IPS DF 19.7 (cell line): ENCODE measurements around the gene CEP162.
"Not testable (repeated sequence)": the region's sequence is repeated elsewhere in the genome, so short reads cannot be mapped to it uniquely, and the experiment has no call there.

Source experiments
- DNase-seq: peaks from one replicate; pipeline ENCODE4 v3.0.0-alpha.2; 2013; ENCODE audit warnings: low read depth, low spot score

The CEP162 gene

DNA sequence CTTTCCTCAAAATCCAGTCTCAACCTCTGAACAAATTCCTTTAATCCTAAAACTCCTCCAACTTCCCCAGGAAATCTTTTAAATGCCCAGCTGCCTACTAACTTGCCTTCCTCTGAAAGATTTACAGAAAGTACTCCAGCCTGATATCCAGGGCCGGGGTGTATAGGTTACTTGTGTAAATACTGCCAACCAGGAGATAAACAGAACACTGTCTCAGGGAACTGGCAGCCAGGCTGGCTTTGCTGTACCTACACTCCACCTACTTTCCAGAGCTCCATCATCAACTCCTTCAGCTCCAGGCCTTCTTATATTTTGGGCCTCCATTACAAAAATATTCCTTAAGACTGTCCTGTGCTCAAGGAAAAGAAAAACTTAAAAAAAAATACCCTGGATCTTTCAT, 85.9 kb downstream of the CEP162 start:
- DNase-seq: no peak

DNA sequence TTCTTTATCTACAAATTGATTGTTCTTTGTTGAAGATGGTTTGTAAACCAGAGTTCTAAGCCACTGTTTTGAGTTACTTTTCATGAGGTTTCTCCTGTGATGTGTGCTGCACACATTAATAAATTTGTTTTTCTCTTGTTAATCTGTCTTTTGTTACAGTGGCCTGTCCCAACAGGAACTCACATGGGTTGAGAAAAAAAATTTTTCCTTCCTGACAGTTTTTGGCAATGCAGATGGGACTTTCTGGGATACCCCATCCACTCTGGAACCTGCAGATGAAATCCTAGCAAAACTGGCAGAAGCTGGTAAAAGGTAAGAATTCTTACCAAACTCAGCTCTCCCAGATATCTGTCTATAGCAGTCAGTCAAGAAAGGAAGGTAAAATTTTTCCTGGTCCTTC, 88.1 kb downstream of the CEP162 start:
- DNase-seq: no peak

DNA sequence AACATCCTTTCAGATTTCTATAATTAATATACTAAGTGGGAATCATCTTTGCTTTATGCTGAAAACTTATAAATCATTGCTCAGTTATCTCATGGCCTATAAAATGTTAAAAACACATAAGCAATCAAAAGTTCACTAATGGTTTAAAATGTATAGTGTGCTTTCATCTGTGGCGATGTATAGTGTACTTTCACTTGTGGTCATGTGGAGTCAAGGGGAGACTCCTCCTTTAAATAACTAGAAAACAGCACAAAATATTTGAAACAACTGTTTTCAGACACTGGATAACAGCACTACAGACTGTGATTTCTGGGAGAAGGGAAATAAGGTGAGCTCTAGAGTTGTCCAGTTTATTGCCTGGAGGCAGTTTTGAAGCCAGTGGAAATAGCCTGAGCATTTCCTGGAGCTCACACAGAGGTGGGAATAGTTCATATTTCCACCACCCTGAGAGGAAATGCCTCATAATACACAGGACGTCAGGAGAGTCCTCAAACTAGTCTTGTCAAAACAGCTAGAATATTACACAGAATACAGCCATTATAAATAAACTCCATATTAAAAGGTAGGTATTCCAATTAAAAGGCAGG, 89.4 kb downstream of the CEP162 start:
- no peak for DNase-seq

DNA sequence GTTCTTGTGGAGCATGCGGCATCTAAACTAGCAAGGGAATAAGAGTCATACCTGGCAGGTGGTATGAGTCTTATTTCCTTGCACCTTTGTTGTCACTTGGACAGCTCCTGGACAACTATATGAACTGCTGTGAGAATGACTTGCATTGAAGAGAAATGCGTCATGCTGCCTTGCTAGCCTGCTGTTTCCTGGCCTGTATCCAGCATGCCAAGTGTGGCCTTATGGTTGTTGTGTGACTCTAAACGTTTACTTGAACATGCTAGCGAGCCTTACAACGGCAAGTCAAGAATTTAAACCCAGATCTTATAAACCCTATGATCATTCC, 90.4 kb downstream of the CEP162 start:
- DNase-seq: no peak

DNA sequence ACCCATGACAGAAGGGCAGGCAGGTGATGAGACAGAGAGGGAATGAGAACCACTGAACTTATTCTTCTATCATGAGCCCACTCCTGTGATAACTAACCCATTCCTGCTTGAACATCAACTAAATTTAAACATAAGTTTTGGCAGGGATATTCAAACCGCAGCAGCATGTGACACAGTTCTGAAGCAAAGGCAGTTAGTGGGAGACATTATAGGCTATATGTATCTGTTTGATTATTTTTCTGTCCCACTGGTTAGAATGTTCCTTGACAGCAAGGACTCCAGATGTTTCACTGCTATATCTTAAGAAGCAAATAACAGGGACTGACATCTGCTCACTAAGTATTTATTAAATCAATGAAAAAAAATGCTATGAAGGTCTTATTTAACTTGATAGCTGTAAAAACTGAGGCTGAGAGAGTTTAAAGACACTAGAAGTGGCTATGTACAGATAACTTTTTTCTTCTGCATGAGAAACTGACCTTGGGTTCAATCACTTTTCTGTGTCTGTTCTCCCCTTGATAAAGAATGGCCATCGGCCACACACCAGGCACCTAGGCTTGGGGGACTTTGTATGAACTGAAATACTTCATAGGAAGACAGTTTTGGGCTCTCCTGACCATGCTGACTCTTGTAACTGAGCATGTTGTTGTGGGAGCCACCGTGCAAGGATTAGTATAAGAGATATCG, 90.9 kb downstream of the CEP162 start:
- no peak for DNase-seq

DNA sequence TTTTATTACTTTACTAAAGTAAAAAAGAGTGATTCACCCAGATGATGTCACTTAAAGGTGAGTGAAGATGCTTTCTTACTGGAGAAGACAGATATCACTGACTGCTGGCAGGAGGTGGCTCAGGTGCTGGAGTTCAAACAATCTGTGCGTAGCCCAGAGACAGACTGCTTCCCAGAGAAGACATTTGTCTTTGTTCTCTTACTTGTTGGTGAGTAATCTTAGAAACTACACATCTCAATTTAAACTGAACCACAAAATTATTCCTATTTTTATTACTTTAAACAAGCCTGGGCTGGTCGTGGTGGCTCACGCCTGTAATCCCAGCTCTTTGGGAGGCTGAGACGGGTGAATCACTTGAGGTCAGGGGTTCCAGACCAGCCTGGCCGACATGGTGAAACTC, 92.2 kb downstream of the CEP162 start:
- no peak for DNase-seq

DNA sequence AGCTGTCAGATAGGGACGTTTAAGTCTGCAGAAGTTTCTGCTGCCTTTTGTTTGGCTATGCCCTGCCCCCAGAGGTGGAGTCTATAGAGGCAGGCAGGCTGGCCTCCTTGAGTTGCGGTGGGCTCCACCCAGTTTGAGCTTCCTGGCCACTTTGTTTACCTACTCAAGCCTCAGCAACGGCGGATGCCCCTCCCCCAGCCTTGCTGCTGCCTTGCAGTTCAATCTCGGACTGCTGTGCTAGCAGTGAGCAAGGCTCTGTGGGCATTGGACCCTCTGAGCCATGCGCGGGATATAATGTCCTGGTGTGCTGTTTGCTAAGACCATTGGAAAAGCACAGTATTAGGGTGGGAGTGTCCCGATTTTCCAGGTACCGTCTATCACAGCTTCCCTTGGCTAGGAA, 94.1 kb downstream of the CEP162 start:
- DNase-seq: not testable (repeated sequence)

DNA sequence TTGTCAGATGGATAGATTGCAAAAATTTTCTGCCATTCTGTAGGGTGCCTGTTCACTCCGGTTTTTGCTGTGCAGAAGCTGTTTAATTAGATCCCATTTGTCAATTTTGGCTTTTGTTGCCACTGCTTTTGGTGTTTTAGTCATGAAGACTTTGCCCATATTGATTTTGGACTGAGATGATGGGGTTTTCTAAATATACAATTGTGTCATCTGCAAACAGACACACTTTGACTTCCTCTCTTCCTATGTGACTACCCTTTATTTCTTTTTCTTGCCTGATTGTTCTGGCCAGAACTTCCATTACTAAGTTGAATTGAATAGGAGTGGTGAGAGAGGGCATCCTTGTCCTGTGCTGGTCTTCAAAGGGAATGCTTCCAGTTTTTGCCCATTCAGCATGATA, 97.9 kb downstream of the CEP162 start:
- not testable (repeated sequence) for DNase-seq

DNA sequence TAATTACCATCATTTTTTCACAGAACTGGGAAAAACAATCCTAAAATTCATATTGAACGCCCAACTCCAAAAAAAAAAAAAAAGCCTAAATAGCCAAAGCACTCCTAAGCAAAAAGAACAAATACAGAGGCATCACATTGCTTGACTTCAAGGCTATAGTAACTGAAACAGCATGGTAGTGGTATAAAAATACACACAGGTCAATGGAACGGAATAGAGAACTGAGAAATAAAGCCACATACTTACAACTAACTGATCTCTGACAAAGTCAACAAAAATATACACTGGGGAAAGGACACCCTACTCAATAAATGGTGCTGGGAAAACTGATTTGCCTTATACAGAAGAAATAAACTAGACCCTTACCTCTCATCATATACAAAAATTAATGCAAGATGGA, 104.3 kb downstream of the CEP162 start:
- no peak for DNase-seq

DNA sequence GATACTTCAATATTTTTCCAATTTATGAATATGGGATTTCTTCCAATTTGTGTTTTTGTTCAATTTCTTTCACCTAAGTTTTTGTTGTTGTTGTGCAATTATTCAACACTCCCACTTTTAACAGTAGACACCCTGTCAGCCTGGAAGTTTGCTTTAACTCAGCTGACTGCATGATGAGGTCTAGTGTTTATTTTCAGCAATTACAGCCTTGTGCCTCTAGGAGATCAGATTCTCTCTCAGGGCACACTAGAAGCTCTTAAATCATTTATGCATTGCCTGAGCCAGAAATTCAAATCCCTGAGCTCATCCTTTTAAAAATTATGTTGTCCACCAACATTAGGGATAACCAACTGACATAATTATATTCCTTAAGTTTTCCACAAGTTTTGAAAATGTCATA, 108.2 kb downstream of the CEP162 start:
- DNase-seq: no peak

DNA sequence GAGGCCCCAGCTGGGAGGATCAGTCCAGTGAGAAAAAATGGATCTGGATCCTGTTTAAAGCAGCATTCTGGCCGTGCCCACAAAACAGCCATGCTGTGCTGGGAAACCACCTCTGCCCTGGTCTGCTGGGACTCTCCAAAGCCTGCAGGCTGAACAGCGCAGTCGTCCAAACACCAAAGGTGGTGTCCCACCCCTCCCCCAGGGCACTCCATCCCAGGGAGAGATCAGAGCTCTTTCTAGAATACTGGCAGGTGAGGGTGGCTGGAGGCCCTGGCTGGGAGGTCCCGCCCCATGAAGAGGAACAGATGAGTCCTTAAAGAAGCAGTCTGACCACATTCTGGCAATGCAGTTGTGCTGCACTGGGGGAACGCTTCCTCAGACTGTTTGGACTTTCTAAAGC, 109.3 kb downstream of the CEP162 start:
- no peak for DNase-seq

DNA sequence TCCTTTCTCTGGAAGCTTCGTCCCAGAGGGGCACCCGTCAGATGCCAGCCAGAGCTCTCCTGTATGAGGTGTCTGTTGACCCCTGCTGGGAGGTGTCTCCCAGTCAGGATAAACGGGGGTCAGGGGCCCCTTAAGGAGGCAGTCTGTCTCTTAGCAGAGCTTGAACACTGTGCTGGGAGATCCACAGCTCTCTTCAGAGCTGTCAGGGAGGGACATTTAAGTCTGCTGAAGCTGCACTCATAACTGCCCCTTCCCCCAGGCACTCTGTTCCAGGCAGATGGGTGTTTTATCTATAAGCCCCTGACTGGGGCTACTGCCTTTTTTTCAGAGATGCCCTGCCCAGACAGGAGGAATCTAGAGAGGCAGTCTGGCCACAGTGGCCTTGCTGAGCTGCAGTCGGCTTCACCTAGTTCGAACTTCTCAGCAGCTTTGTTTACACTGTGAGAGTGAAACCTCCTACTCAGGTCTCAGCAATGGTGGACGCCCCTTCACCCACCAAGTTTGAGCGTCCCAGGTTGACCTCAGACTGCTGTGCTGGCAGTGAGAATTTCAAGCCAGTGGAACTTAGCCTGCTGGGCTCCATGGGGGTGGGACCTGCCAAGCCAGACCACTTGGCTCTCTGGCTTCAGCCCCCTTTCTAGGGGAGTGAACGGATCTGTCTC, 112.4 kb downstream of the CEP162 start:
- DNase-seq: not testable (repeated sequence)

DNA sequence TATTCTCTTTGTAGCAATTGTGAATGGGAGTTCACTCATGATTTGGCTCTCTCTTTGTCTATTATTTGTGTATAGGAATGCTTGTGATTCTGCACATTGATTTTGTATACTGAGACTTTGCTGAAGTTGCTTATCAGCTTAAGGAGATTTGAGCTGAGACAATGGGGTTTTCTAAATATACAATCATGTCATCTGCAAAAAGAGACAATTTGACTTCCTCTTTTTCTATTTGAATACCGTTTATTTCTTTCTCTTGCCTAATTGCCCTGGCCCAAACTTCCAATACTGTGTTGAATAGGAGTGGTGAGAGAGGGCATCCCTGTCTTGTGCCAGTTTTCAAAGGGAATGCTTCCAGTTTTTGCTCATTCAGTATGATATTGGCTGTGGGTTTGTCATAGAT, 116.1 kb downstream of the CEP162 start:
- DNase-seq: not testable (repeated sequence)

DNA sequence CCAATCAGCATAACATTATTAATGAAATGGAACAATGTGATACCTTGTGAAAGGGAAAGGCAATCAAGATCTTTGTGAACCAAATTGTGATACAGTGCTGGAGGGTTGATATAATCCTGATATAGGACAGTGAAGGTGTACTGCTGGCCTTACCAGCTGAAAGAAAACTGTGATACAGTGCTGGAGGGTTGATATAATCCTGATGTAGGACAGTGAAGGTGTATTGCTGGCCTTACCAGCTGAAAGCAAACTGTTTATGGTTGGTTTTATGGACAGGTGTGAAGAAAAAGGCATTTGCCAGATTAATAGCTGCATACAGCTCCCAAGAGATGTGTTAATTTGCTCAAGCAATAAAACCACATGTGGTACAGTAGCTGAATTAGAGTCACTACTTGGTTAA, 119.9 kb downstream of the CEP162 start:
- DNase-seq: no peak

DNA sequence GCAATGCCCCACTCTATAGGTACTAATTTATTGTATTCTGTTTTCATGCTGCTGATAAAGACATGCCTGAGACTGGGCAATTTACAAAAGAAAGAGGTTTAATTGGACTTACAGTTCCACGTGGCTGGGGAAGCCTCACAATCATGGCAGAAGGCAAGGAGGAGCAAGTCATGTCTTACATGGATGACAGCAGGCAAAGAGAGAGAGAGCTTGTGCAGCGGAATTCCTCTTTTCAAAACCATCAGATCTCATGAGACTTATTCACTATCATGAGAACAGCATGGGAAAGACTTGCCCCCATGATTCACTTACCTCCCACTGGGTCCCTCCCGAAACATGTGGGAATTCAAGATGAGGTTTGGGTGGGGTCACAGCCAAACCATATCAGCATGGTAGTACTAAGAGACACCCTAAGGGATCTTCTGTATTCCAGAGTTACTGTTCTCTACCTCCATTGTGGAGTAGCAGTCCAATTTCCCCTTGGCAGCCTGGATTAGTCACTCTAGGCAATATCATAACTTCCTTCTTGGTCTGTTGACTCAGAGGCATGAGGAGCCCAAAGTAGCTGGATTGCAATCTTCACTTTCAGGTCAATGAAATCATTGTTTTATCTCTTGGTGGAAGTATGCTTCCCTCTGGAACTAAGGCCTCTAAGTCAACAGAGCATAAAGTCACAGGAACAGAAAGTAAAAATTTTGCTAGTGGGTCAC, 122.1 kb downstream of the CEP162 start:
- not testable (repeated sequence) for DNase-seq

DNA sequence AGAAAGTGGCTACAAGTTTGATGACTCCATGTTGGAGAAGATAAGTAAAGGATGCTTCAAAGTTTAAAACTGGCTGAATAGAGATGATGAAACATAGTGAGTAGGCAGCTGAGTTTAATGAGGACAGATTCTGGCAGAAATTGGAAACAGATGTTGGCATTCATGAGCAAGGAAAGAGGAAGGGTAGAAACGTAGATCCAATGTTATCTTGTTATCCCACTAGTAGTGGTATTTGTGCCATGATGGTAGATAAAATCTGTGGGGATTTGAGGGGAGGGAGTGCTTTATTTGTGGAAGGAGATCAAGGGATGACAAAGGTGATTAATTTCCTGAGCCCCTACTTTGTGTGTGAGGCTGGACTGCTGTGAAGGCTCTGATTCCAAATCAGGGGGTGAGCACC, 124.4 kb downstream of the CEP162 start:
- no peak for DNase-seq

DNA sequence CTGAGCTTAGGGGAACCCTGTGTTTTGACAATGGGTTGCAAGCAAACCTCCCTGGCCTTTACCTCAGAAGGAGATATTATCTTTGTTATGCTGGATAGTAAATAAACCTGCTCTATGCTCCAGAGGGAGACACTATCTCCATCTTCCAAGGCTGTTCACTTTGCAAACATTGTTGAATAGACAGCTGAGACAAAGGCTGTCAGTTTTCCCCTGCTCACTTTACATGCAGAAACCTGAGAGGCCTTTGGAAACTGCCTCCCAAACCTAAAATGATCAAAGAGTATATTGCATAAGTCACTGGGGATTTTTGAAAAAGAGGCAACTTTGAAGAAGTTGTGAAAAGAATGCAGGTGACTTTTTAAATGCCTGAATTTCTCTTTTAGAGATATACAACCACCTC, 132.3 kb downstream of the CEP162 start:
- DNase-seq: no peak

DNA sequence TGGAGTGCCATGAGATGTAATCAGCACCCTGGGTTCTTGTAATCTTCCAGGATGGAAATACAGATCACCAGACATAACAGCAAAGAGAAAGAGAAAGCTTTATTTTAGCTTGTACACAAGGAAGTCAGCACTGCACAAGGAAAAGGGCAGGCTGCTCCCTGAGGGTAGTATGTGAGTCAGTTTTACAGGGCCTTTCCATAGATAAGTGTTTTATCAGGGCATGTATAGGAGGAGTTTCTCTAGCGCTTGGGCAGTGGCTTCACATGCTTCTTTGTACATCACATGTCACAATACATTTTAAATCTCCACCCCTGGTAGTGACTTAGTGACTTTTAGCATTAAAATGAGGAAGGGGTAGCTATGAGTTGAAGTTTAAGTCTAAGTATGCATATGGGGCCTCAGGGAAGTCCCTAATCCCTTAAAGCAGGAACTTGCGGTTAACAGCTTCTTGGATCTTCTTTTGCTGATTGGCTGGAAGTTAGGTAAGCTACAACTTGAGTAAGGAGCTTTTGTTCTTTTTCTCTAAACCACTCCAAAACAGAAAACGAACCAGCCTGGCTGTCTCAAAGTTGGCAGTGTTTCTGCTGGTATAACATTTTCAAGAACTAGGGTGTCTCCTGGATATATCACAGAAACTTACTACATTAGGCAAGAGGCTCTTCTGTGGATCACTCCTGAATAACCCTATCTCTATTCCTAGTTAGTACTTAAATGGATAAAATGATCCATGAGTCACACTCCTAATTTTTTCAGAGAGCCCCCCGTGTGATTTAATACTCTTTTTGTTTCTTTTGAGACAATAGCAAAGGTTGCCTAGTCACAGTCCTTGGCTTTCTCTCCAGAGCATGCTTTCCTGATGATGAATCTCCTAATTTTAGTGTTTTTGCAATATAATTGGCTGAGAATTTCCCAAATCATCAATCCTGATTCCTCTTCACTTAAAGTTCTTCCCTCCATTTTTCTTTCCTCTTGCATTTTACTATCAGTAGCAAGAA, 133.7 kb downstream of the CEP162 start:
- DNase-seq: no peak

DNA sequence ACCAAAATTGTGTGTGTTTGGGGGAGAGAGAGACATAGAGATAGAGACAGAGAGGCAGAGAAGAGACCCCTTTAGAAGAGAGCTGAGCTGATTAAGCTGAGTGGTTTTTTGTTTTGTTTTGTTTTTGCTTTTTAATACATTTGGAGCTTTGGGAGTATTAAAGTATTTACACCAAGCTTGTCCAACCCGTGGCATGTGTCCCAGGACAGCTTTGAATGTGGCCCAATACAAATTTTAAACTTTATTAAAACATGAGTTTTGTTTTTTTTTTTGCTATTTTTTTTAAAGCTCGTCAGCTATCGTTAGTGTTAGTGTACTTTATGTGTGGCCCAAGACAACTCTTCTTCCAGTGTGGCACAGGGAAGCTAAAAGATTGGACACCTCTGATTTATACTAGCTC, 137.9 kb downstream of the CEP162 start:
- no peak for DNase-seq

DNA sequence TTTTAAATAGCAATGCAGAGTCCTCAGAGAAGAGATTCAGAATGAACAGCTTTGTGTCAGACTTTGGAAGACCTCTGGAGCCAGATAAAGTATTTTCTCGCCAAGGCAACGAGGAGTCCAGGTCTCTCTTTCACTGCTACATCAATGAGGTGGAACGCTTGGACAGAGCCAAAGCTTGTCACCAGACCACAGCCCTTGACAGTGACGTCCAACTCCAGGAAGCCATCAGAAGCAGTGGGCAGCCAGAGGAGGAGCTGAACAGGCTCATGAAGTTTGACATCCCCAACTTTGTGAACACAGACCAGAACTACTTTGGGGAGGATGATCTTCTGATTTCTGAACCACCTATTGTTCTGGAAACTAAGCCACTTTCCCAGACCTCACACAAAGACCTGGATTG, 138.4 kb downstream of the CEP162 start:
- DNase-seq: no peak
